ENCODE measurements around the gene SLC32A1.

The SLC32A1 gene

DNA sequence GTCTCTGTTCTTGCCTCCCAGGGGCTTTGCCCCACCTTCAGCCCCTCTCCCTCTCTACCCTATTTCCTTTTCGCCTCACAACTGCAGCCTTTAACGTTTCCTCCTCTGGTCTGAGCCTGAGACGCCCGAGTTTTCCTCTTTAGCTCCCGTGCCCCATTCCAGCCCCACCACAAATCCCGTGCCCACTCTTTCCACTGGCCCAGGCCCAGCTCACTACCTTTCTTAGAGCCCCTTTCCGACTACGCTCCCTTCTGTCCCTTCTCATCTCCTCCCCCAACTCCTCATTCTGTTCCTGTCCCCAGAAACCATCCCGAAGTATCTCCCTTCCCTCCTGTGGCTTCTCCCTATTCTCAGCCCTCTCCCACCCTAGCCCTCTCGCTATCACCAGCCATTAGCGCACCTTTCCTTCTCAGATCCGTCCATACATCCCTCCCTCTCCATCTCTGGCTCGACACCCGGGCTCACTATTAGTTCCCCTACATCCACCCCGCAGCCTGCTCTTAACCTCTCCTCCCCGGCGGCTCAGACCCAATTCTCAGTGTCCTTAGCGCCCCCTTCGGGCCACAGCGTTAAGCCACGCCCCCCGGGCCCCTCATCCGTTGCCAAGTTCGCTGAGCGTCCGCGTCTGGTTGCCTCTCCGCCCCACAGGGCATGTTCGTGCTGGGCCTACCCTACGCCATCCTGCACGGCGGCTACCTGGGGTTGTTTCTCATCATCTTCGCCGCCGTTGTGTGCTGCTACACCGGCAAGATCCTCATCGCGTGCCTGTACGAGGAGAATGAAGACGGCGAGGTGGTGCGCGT lies 2.7 kb downstream of the SLC32A1 start:
- Histone ChIP-seq H3K27ac (no peak overlapping the region), H3K79me2 (ENCODE audit: insufficient read depth, low read depth) (no peaks in the 10 kb centered on the region), H3K36me3 (ENCODE audit: insufficient read depth) (no peaks in the 10 kb centered on the region), H3K27me3 (ENCODE audit: insufficient read depth, low read depth) (peaks cover 26% of the 10 kb centered on the region), H3K9ac (no peak overlapping the region), H3K4me3 (IDR thresholded peaks at IDR 0.05; ENCODE audit: insufficient read depth, low read depth, low read length) (no peak overlapping the region), H4K20me1 (ENCODE audit: insufficient read depth) (no peaks in the 10 kb centered on the region), H3K4me2 (no peak overlapping the region), H2AFZ (ENCODE audit: low read depth) (no peak overlapping the region), H3K4me1 (ENCODE audit: low read depth, poor library complexity, severe bottlenecking) (peaks cover 3% of the 10 kb centered on the region)
- TF ChIP-seq, protein P1, sequence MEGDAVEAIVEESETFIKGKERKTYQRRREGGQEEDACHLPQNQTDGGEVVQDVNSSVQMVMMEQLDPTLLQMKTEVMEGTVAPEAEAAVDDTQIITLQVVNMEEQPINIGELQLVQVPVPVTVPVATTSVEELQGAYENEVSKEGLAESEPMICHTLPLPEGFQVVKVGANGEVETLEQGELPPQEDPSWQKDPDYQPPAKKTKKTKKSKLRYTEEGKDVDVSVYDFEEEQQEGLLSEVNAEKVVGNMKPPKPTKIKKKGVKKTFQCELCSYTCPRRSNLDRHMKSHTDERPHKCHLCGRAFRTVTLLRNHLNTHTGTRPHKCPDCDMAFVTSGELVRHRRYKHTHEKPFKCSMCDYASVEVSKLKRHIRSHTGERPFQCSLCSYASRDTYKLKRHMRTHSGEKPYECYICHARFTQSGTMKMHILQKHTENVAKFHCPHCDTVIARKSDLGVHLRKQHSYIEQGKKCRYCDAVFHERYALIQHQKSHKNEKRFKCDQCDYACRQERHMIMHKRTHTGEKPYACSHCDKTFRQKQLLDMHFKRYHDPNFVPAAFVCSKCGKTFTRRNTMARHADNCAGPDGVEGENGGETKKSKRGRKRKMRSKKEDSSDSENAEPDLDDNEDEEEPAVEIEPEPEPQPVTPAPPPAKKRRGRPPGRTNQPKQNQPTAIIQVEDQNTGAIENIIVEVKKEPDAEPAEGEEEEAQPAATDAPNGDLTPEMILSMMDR (conservative IDR thresholded peaks at IDR 0.05; ENCODE audit: low read depth, low read length) = no peak

DNA sequence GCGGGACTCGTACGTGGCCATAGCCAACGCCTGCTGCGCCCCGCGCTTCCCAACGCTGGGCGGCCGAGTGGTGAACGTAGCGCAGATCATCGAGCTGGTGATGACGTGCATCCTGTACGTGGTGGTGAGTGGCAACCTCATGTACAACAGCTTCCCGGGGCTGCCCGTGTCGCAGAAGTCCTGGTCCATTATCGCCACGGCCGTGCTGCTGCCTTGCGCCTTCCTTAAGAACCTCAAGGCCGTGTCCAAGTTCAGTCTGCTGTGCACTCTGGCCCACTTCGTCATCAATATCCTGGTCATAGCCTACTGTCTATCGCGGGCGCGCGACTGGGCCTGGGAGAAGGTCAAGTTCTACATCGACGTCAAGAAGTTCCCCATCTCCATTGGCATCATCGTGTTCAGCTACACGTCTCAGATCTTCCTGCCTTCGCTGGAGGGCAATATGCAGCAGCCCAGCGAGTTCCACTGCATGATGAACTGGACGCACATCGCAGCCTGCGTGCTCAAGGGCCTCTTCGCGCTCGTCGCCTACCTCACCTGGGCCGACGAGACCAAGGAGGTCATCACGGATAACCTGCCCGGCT lies 3.4 kb downstream of the SLC32A1 start:
- Histone ChIP-seq H3K4me2 (no peak overlapping the region), H3K4me1 (ENCODE audit: low read depth, poor library complexity, severe bottlenecking) (peaks cover 3% of the 10 kb centered on the region), H2AFZ (ENCODE audit: low read depth) (no peak overlapping the region), H4K20me1 (ENCODE audit: insufficient read depth) (no peaks in the 10 kb centered on the region), H3K27ac (no peak overlapping the region), H3K36me3 (ENCODE audit: insufficient read depth) (no peaks in the 10 kb centered on the region), H3K79me2 (ENCODE audit: insufficient read depth, low read depth) (no peaks in the 10 kb centered on the region), H3K9ac (no peak overlapping the region), H3K4me3 (IDR thresholded peaks at IDR 0.05; ENCODE audit: insufficient read depth, low read depth, low read length) (no peak overlapping the region), H3K27me3 (ENCODE audit: insufficient read depth, low read depth) (peaks cover 23% of the 10 kb centered on the region)
- TF ChIP-seq, protein P1 (conservative IDR thresholded peaks at IDR 0.05; ENCODE audit: low read depth, low read length) = no peak

GRCh38 chr20:38728191-38728781 lies 4.0 kb downstream of the SLC32A1 start:
- Histone ChIP-seq H3K27me3 (ENCODE audit: insufficient read depth, low read depth) (peaks cover 23% of the 10 kb centered on the region), H3K79me2 (ENCODE audit: insufficient read depth, low read depth) (no peaks in the 10 kb centered on the region), H3K4me3 (IDR thresholded peaks at IDR 0.05; ENCODE audit: insufficient read depth, low read depth, low read length) (no peak overlapping the region), H4K20me1 (ENCODE audit: insufficient read depth) (no peaks in the 10 kb centered on the region), H3K36me3 (ENCODE audit: insufficient read depth) (no peaks in the 10 kb centered on the region), H3K4me2 (no peak overlapping the region), H3K27ac (no peak overlapping the region), H3K9ac (no peak overlapping the region), H3K4me1 (ENCODE audit: low read depth, poor library complexity, severe bottlenecking) (peaks cover 3% of the 10 kb centered on the region), H2AFZ (ENCODE audit: low read depth) (no peak overlapping the region)
- TF ChIP-seq, protein P1 (conservative IDR thresholded peaks at IDR 0.05; ENCODE audit: low read depth, low read length) = no peak

- H3K4me3 ChIP-seq (IDR thresholded peaks at IDR 0.05; ENCODE audit: insufficient read depth, low read depth, low read length) = no peak overlapping the region
- no peaks in the 10 kb centered on the region for H4K20me1 ChIP-seq (ENCODE audit: insufficient read depth)
- TF ChIP-seq, protein P1 (conservative IDR thresholded peaks at IDR 0.05; ENCODE audit: low read depth, low read length) = no peak
- peaks cover 3% of the 10 kb centered on the region for H3K4me1 ChIP-seq (ENCODE audit: low read depth, poor library complexity, severe bottlenecking)
- no peaks in the 10 kb centered on the region for H3K79me2 ChIP-seq (ENCODE audit: insufficient read depth, low read depth)
- no peak overlapping the region for H2AFZ ChIP-seq (ENCODE audit: low read depth)
- peaks cover 23% of the 10 kb centered on the region for H3K27me3 ChIP-seq (ENCODE audit: insufficient read depth, low read depth)
- H3K36me3 ChIP-seq (ENCODE audit: insufficient read depth) = no peaks in the 10 kb centered on the region
- H3K4me2 ChIP-seq = no peak overlapping the region
- no peak overlapping the region for H3K9ac ChIP-seq
- H3K27ac ChIP-seq = no peak overlapping the region
Measured at GRCh38 chr20:38728911-38729642, 4.8 kb downstream of the SLC32A1 start.
